Stromal cell of bone marrow (primary cell): ENCODE measurements around the gene SETBP1.

Experiments used
- DNase-seq: peaks from one replicate; pipeline ENCODE4 v3.0.0-alpha.2; 2012; ENCODE audit warnings: low read depth

SETBP1 gene

GRCh38 chr18:45026162-45026561 is 345.5 kb downstream of the SETBP1 start:
- no peak for DNase-seq

- DNase-seq, result no peak
Measured at GRCh38 chr18:45034179-45034578, 353.5 kb downstream of the SETBP1 start.

- DNase-seq, result no peak
Measured at GRCh38 chr18:45037618-45038017, 356.9 kb downstream of the SETBP1 start.

GRCh38 chr18:45039376-45039775 is 358.7 kb downstream of the SETBP1 start:
- DNase-seq, result no peak

- DNase-seq, result no peak
Measured at GRCh38 chr18:45040879-45041278, 360.2 kb downstream of the SETBP1 start.

GRCh38 chr18:45044787-45045186 is 364.1 kb downstream of the SETBP1 start:
- no peak for DNase-seq

- DNase-seq, result no peak
Measured at GRCh38 chr18:45046228-45046627, 365.5 kb downstream of the SETBP1 start.

GRCh38 chr18:45046961-45047360 is 366.3 kb downstream of the SETBP1 start:
- no peak for DNase-seq

- no peak for DNase-seq
Measured at GRCh38 chr18:45049578-45050319, 369.1 kb downstream of the SETBP1 start.

GRCh38 chr18:45050712-45051601 is 370.3 kb downstream of the SETBP1 start:
- peak; percentile 87 for DNase-seq

GRCh38 chr18:45054636-45055035 is 373.9 kb downstream of the SETBP1 start:
- DNase-seq, result no peak

GRCh38 chr18:45055811-45056210 is 375.1 kb downstream of the SETBP1 start:
- DNase-seq, result no peak

- no peak for DNase-seq
Measured at GRCh38 chr18:45056926-45057325, 376.2 kb downstream of the SETBP1 start.

GRCh38 chr18:45057955-45058600 is 377.4 kb downstream of the SETBP1 start:
- DNase-seq, result no peak

GRCh38 chr18:45059695-45060094 is 379.0 kb downstream of the SETBP1 start:
- peak; percentile 68 for DNase-seq

GRCh38 chr18:45060102-45060501 is 379.4 kb downstream of the SETBP1 start:
- no peak for DNase-seq

GRCh38 chr18:45061359-45061758 is 380.7 kb downstream of the SETBP1 start:
- DNase-seq, result no peak

- DNase-seq, result no peak
Measured at GRCh38 chr18:45063246-45064038, 382.8 kb downstream of the SETBP1 start.

GRCh38 chr18:45066210-45066609 is 385.5 kb downstream of the SETBP1 start:
- DNase-seq, result no peak

- no peak for DNase-seq
Measured at GRCh38 chr18:45066886-45067285, 386.2 kb downstream of the SETBP1 start.

- no peak for DNase-seq
Measured at GRCh38 chr18:45068400-45069094, 387.9 kb downstream of the SETBP1 start.
